HepG2 (cell line): ENCODE data around the gene COMMD9. TPM values are rescaled to one million over a fixed set of nuclear protein-coding genes. Genes with fewer than 3 reads are reported as not detected.
A peak's percentile ranks its signal among the peaks of the same experiment; 100 is the strongest.

Experiments used
- GATA4 ChIP-seq: sonication (generic); IDR thresholded peaks from 2 replicates; pipeline ENCODE4 v1.6.1; 2016; ENCODE audit warnings: antibody characterized with exemption, low read depth, borderline replicate concordance
- GTF2F1 ChIP-seq: fragments of 150-350 bp; IDR thresholded peaks from 2 replicates; pipeline ENCODE4 v1.6.1; 2014; ENCODE audit warnings: low read length
- KLF15 ChIP-seq: sonication (generic); formaldehyde crosslinking; IDR thresholded peaks from 2 replicates; pipeline ENCODE4 v1.8.1; 2023; ENCODE audit warnings: borderline replicate concordance, mild to moderate bottlenecking, inconsistent platforms, missing genetic modification reagents, mixed read lengths
- POLR2A ChIP-seq, 2 experiments: IDR thresholded peaks; 2 replicates each; pipeline ENCODE4 v1.6.1; 2011; ENCODE audit warnings: low read depth in 2 of 2, low read length in 2 of 2, mild to moderate bottlenecking in 1 of 2, moderate library complexity in 1 of 2; ENCODE audit not compliant: insufficient read depth in 1 of 2
- ZBTB7A ChIP-seq: sonication (generic); formaldehyde crosslinking; IDR thresholded peaks from 2 replicates; pipeline ENCODE4 v1.8.0; 2022; ENCODE audit warnings: mild to moderate bottlenecking, missing genetic modification reagents
- ZHX1 ChIP-seq: sonication (generic); formaldehyde crosslinking; IDR thresholded peaks from 2 replicates; pipeline ENCODE4 v1.8.1; 2022; ENCODE audit warnings: low read depth, mild to moderate bottlenecking, missing genetic modification reagents
- ZMAT3 ChIP-seq: sonication (generic); formaldehyde crosslinking; conservative IDR thresholded peaks from 2 replicates; pipeline ENCODE4 v1.7.0; 2021; ENCODE audit warnings: missing genetic modification reagents
- ZNF24 ChIP-seq: fragments of 450-650 bp; IDR thresholded peaks from 2 replicates; pipeline ENCODE4 v1.6.1; 2017; ENCODE audit warnings: antibody characterized with exemption, mild to moderate bottlenecking
- ZNF263 ChIP-seq: sonication (generic); formaldehyde crosslinking; IDR thresholded peaks from 2 replicates; pipeline ENCODE4 v1.4.0; 2020; ENCODE audit warnings: missing genetic modification reagents
- ZNF280D ChIP-seq: sonication (generic); formaldehyde crosslinking; IDR thresholded peaks from 2 replicates; pipeline ENCODE4 v1.5.1; 2020; ENCODE audit warnings: mild to moderate bottlenecking, missing genetic modification reagents
- ZNF382 ChIP-seq: sonication (generic); formaldehyde crosslinking; IDR thresholded peaks from 2 replicates; pipeline ENCODE4 v1.5.0; 2020; ENCODE audit warnings: missing genetic modification reagents, mild to moderate bottlenecking, borderline replicate concordance
- ZNF549 ChIP-seq: sonication (generic); formaldehyde crosslinking; IDR thresholded peaks from 2 replicates; pipeline ENCODE4 v1.5.0; 2020; ENCODE audit warnings: missing genetic modification reagents
- ZNF550 ChIP-seq: sonication (generic); formaldehyde crosslinking; IDR thresholded peaks from 2 replicates; pipeline ENCODE4 v1.4.0; 2020; ENCODE audit warnings: mild to moderate bottlenecking, missing genetic modification reagents, borderline replicate concordance
- ZNF572 ChIP-seq: sonication (generic); formaldehyde crosslinking; IDR thresholded peaks from 2 replicates; pipeline ENCODE4 v1.5.1; 2020; ENCODE audit warnings: mild to moderate bottlenecking, missing genetic modification reagents
- ZNF616 ChIP-seq: sonication (generic); formaldehyde crosslinking; IDR thresholded peaks from 2 replicates; pipeline ENCODE4 v1.5.0; 2020; ENCODE audit warnings: low read depth, mild to moderate bottlenecking, missing genetic modification reagents
- ZNF891 ChIP-seq: sonication (generic); formaldehyde crosslinking; IDR thresholded peaks from 2 replicates; pipeline ENCODE4 v1.5.0; 2020; ENCODE audit warnings: mild to moderate bottlenecking, missing genetic modification reagents
- polyA plus RNA-seq, 8 experiments: library from polyadenylated mRNA; depleted of rRNA in 3 of 8; stranded (reverse) in 7 of 8; unstranded in 1 of 8; fragments of >200 nt; fragmentation: Illumina TruSeq in 4 of 8; extraction: Trizol in 4 of 8; gene quantifications; 2 replicates each; pipeline versions ENCODE4 v1.2.1 to v1.2.3, GENCODE V29; 2011 to 2016; ENCODE audit warnings: low read depth in 4 of 8, missing spikeins in 1 of 8, mixed read lengths in 1 of 8; ENCODE audit not compliant: insufficient read depth in 1 of 8
- total RNA-seq, 5 experiments: library from RNA; depleted of rRNA; stranded (reverse); fragments of >200 nt; fragmentation: Illumina TruSeq; extraction: Trizol; gene quantifications; 2 replicates each; pipeline ENCODE4 v1.2.3, GENCODE V29; 2016; ENCODE audit warnings: low read depth in 1 of 5
- TF ChIP-seq, protein P1 (sequence below): sonication (generic); formaldehyde crosslinking; IDR thresholded peaks from 2 replicates; pipeline ENCODE4 v1.5.1; 2020; ENCODE audit warnings: mild to moderate bottlenecking, missing genetic modification reagents, borderline replicate concordance
- TF ChIP-seq, protein P2 (sequence below): sonication (generic); formaldehyde crosslinking; IDR thresholded peaks from 2 replicates; pipeline ENCODE4 v1.4.0; 2020; ENCODE audit warnings: mild to moderate bottlenecking, missing genetic modification reagents

The COMMD9 gene
- total and polyA plus RNA-seq, 2 of the 13 experiments (the other 11 are each of a cell fraction or from before 2014, with no cell fraction given) = 47.3 to 76.7 TPM

DNA sequence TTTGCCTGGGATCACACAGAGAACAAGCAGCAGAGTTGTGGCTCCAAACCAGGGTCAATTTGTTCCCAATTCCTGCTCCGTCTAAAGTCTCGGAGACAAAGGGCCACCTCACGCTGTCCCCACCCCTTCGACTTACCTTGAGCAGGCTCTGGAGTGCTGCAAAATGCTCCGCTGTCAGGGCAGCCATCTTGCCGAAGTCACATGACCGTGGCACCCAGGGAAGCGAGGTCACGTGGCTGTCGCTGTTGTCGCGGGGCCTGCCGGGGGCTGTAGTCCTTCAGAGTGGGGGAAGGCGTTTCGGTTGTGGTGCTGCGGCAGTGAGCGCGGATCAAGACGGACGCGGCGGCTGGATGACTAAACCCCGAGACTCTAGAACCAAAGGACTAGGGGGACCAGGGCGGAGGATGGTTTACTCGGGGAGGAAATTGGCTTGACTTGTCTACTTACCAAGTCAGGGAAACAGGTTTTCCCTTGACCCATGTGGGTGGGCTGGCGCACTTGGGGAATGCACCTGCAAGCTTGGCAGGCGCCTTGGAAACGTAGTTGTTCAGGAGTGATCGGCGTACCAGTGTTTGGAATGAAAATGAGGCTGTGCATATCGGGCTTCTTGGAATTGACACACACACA is at the start of gene COMMD9 (continued):
- TF ChIP-seq, protein P1, sequence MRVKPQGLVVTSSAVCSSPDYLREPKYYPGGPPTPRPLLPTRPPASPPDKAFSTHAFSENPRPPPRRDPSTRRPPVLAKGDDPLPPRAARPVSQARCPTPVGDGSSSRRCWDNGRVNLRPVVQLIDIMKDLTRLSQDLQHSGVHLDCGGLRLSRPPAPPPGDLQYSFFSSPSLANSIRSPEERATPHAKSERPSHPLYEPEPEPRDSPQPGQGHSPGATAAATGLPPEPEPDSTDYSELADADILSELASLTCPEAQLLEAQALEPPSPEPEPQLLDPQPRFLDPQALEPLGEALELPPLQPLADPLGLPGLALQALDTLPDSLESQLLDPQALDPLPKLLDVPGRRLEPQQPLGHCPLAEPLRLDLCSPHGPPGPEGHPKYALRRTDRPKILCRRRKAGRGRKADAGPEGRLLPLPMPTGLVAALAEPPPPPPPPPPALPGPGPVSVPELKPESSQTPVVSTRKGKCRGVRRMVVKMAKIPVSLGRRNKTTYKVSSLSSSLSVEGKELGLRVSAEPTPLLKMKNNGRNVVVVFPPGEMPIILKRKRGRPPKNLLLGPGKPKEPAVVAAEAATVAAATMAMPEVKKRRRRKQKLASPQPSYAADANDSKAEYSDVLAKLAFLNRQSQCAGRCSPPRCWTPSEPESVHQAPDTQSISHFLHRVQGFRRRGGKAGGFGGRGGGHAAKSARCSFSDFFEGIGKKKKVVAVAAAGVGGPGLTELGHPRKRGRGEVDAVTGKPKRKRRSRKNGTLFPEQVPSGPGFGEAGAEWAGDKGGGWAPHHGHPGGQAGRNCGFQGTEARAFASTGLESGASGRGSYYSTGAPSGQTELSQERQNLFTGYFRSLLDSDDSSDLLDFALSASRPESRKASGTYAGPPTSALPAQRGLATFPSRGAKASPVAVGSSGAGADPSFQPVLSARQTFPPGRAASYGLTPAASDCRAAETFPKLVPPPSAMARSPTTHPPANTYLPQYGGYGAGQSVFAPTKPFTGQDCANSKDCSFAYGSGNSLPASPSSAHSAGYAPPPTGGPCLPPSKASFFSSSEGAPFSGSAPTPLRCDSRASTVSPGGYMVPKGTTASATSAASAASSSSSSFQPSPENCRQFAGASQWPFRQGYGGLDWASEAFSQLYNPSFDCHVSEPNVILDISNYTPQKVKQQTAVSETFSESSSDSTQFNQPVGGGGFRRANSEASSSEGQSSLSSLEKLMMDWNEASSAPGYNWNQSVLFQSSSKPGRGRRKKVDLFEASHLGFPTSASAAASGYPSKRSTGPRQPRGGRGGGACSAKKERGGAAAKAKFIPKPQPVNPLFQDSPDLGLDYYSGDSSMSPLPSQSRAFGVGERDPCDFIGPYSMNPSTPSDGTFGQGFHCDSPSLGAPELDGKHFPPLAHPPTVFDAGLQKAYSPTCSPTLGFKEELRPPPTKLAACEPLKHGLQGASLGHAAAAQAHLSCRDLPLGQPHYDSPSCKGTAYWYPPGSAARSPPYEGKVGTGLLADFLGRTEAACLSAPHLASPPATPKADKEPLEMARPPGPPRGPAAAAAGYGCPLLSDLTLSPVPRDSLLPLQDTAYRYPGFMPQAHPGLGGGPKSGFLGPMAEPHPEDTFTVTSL (CRISPR knock-in tag) = no peak
- TF ChIP-seq ZNF616 (CRISPR knock-in tag) (peak; percentile 73; the same call in 1 of the 2 replicates), ZHX1 (CRISPR knock-in tag) (no peak), POLR2A (IDR thresholded peaks at IDR 0.05; ENCODE audit: insufficient read depth in 1 of 2, low read depth in 2 of 2, low read length in 2 of 2) (peak; percentile 73 to 88), KLF15 (CRISPR knock-in tag) (no peak), ZNF382 (CRISPR knock-in tag) (no peak), ZNF550 (CRISPR knock-in tag) (no peak), ZNF24 (no peak), ZNF263 (CRISPR knock-in tag) (no peak), ZNF891 (peak; percentile 68; the same call in 1 of the 2 replicates), ZMAT3 (CRISPR knock-in tag) (0 out of 2 replicates have a peak, but pooled peaks have one; percentile 21), GTF2F1 (no peak; the same call in 1 of the 2 replicates), GATA4 (no peak), ZBTB7A (no peak; the same call in 1 of the 2 replicates), ZNF572 (CRISPR knock-in tag) (no peak), ZNF549 (CRISPR knock-in tag) (no peak), ZNF280D (no peak)
- TF ChIP-seq, protein P2, sequence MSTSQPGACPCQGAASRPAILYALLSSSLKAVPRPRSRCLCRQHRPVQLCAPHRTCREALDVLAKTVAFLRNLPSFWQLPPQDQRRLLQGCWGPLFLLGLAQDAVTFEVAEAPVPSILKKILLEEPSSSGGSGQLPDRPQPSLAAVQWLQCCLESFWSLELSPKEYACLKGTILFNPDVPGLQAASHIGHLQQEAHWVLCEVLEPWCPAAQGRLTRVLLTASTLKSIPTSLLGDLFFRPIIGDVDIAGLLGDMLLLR = no peak
